Osteoblast (primary cell): ENCODE results near the gene SRRM2. TPM values are rescaled to one million over a fixed set of nuclear protein-coding genes. Genes with fewer than 3 reads are reported as not detected.

Experiments used
- DNase-seq: peaks from one replicate; pipeline ENCODE4 v3.0.0; 2011; ENCODE audit warnings: low spot score, mixed read lengths; ENCODE audit not compliant: insufficient read length; ENCODE audit errors: missing footprints
- H2AFZ ChIP-seq: 2 replicates; pipeline ENCODE4 v1.6.0; 2011; ENCODE audit warnings: mild to moderate bottlenecking, low read length
- H3K27ac ChIP-seq: 2 replicates; pipeline ENCODE4 v1.5.1; 2011; ENCODE audit warnings: mild to moderate bottlenecking, low read depth, low read length, moderate library complexity
- H3K27me3 ChIP-seq: 2 replicates; pipeline ENCODE4 v1.6.0; 2012; ENCODE audit warnings: mild to moderate bottlenecking, control low read depth, inconsistent platforms, low read length, moderate library complexity; ENCODE audit not compliant: insufficient read depth
- H3K36me3 ChIP-seq: 2 replicates; pipeline ENCODE4 v1.5.1; 2011; ENCODE audit warnings: mild to moderate bottlenecking, low read length, control low read depth, moderate library complexity; ENCODE audit not compliant: insufficient read depth
- H3K4me1 ChIP-seq: 2 replicates; pipeline ENCODE4 v1.5.1; 2011; ENCODE audit warnings: mild to moderate bottlenecking, low read length, control low read depth, moderate library complexity; ENCODE audit not compliant: insufficient read depth
- H3K4me2 ChIP-seq: 2 replicates; pipeline ENCODE4 v1.6.0; 2011; ENCODE audit warnings: mild to moderate bottlenecking, low read length; ENCODE audit not compliant: insufficient read depth
- H3K4me3 ChIP-seq: fragments of 200-600 bp; sonication (generic); 3 replicates; pipeline ENCODE4 v1.5.1; 2012; ENCODE audit warnings: mild to moderate bottlenecking, low read length, inconsistent platforms; ENCODE audit not compliant: insufficient read depth
- H3K79me2 ChIP-seq: 2 replicates; pipeline ENCODE4 v1.6.0; 2012; ENCODE audit warnings: mild to moderate bottlenecking, low read length, control low read depth, inconsistent platforms; ENCODE audit not compliant: insufficient read depth
- H3K9me3 ChIP-seq: 2 replicates; pipeline ENCODE4 v1.5.1; 2011; ENCODE audit warnings: low read depth, low read length, control low read depth
- H4K20me1 ChIP-seq: 2 replicates; pipeline ENCODE4 v1.6.0; 2012; ENCODE audit warnings: mild to moderate bottlenecking, low read length, control low read depth; ENCODE audit not compliant: insufficient read depth
- CTCF ChIP-seq: IDR thresholded peaks from 2 replicates; pipeline ENCODE4 v1.5.1; 2011; ENCODE audit warnings: mild to moderate bottlenecking, low read depth, low read length, moderate library complexity; ENCODE audit errors: extremely low read depth
- total RNA-seq: library from RNA; depleted of rRNA; stranded (reverse); fragments of >200 nt; gene quantifications from 2 replicates; pipeline ENCODE4 v1.2.3, GENCODE V29; 2012

Gene SRRM2
- total RNA-seq, 1 donor = 56.8 TPM

GRCh38 chr16:2707368-2708289, 44.8 kb upstream of the SRRM2 start:
- Histone ChIP-seq H4K20me1 (peaks cover 26% of the 10 kb centered on the region), H3K9me3 (no peaks in the 10 kb centered on the region), H3K4me3 (no peak overlapping the region), H3K4me1 (no peaks in the 10 kb centered on the region), H3K79me2 (peaks cover 23% of the 10 kb centered on the region), H3K27me3 (no peaks in the 10 kb centered on the region), H3K36me3 (peaks cover 26% of the 10 kb centered on the region), H3K27ac (no peak overlapping the region), H2AFZ (no peak overlapping the region), H3K4me2 (no peak overlapping the region)
- no peak for TF ChIP-seq CTCF
- DNase-seq = peak; percentile 59

GRCh38 chr16:2708290-2708639, 44.2 kb upstream of the SRRM2 start:
- Histone ChIP-seq H3K79me2 (peaks cover 20% of the 10 kb centered on the region), H3K36me3 (peaks cover 22% of the 10 kb centered on the region), H3K27me3 (no peaks in the 10 kb centered on the region), H3K9me3 (no peaks in the 10 kb centered on the region), H2AFZ (no peak overlapping the region), H3K27ac (no peak overlapping the region), H3K4me2 (no peak overlapping the region), H3K4me1 (no peaks in the 10 kb centered on the region), H3K4me3 (no peak overlapping the region), H4K20me1 (peaks cover 21% of the 10 kb centered on the region)
- DNase-seq = no peak
- TF ChIP-seq CTCF = no peak

GRCh38 chr16:2708955-2709587, 43.4 kb upstream of the SRRM2 start:
- Histone ChIP-seq H3K27me3 (no peaks in the 10 kb centered on the region), H4K20me1 (peaks cover 15% of the 10 kb centered on the region), H3K79me2 (peaks cover 16% of the 10 kb centered on the region), H3K4me3 (no peak overlapping the region), H3K4me1 (no peaks in the 10 kb centered on the region), H3K9me3 (no peaks in the 10 kb centered on the region), H3K27ac (no peak overlapping the region), H3K4me2 (no peak overlapping the region), H3K36me3 (peaks cover 21% of the 10 kb centered on the region), H2AFZ (no peak overlapping the region)
- DNase-seq = peak; percentile 62
- TF ChIP-seq CTCF = no peak

- H3K9me3 ChIP-seq = no peaks in the 10 kb centered on the region
- no peaks in the 10 kb centered on the region for H3K4me1 ChIP-seq
- H4K20me1 ChIP-seq = peaks cover 14% of the 10 kb centered on the region
- no peaks in the 10 kb centered on the region for H3K27me3 ChIP-seq
- H3K36me3 ChIP-seq = peaks cover 21% of the 10 kb centered on the region
- no peak overlapping the region for H3K27ac ChIP-seq
- H2AFZ ChIP-seq = no peak overlapping the region
- peaks cover 16% of the 10 kb centered on the region for H3K79me2 ChIP-seq
- TF ChIP-seq CTCF = no peak
- H3K4me2 ChIP-seq = no peak overlapping the region
- no peak overlapping the region for H3K4me3 ChIP-seq
- peak; percentile 84 for DNase-seq
Observed at GRCh38 chr16:2709588-2709984, 42.9 kb upstream of the SRRM2 start.
